Liver (tissue), 3 donors: ENCODE measurements around the gene CCNY.

Source experiments
- EGR1 ChIP-seq, 2 donors: IDR thresholded peaks; 2 replicates each; pipeline ENCODE4 v1.6.1; 2016 to 2018; ENCODE audit warnings: antibody characterized with exemption in 2 of 2, low read depth in 2 of 2
- FOXA2 ChIP-seq: IDR thresholded peaks from 2 replicates; pipeline ENCODE4 v1.6.1; 2016; ENCODE audit warnings: antibody characterized with exemption
- JUND ChIP-seq, 2 donors: IDR thresholded peaks; 2 replicates each; pipeline ENCODE4 v1.6.1; 2016; ENCODE audit warnings: antibody characterized with exemption in 2 of 2
- TF ChIP-seq, protein P1 (sequence below): fragments of 150-350 bp; IDR thresholded peaks from 2 replicates; pipeline ENCODE4 v1.5.1; 2017; ENCODE audit warnings: improper control_type of control experiment, low read depth, low read length; ENCODE audit not compliant: missing input control
- TF ChIP-seq, protein P2 (sequence below): IDR thresholded peaks from 2 replicates; pipeline ENCODE4 v1.6.1; 2016; ENCODE audit warnings: antibody characterized with exemption
- donor health status: healthy.
- donor health status: healthy.

DNA sequence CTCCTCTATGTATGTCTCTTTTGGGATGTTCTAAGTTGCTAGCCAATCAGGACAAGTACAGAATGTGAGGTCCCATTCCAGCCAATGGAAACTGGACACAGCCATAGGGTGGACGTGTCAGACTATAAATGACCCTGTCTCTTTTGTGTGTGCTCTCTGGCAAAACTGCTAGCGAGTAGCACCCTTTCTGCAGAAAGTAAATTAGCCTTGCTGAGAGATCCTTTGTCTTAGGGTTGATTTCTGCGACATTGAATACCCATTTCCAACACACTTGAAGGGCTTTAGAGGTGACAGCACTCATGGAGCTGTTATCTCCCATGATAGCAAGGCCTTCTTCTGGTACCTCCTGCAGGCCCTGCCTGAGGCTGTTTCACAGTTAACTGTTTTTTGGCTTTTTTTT is 107.5 kb downstream of the CCNY start:
- TF ChIP-seq, protein P1, sequence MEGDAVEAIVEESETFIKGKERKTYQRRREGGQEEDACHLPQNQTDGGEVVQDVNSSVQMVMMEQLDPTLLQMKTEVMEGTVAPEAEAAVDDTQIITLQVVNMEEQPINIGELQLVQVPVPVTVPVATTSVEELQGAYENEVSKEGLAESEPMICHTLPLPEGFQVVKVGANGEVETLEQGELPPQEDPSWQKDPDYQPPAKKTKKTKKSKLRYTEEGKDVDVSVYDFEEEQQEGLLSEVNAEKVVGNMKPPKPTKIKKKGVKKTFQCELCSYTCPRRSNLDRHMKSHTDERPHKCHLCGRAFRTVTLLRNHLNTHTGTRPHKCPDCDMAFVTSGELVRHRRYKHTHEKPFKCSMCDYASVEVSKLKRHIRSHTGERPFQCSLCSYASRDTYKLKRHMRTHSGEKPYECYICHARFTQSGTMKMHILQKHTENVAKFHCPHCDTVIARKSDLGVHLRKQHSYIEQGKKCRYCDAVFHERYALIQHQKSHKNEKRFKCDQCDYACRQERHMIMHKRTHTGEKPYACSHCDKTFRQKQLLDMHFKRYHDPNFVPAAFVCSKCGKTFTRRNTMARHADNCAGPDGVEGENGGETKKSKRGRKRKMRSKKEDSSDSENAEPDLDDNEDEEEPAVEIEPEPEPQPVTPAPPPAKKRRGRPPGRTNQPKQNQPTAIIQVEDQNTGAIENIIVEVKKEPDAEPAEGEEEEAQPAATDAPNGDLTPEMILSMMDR = no peak
- no peak for TF ChIP-seq JUND (IDR thresholded peaks at IDR 0.05)
- TF ChIP-seq, protein P2, sequence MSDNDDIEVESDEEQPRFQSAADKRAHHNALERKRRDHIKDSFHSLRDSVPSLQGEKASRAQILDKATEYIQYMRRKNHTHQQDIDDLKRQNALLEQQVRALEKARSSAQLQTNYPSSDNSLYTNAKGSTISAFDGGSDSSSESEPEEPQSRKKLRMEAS = no peak
- TF ChIP-seq FOXA2 = no peak
- no peak for TF ChIP-seq EGR1 (IDR thresholded peaks at IDR 0.05; ENCODE audit: low read depth in 2 of 2)
